ENCODE results near the gene EIF3J. TPM values are rescaled to one million over a fixed set of nuclear protein-coding genes. Genes with fewer than 3 reads are reported as not detected.

The EIF3J gene
- total RNA-seq, 4 donors from 2014 or later = 45.0 to 155 (median 53.8) TPM

DNA sequence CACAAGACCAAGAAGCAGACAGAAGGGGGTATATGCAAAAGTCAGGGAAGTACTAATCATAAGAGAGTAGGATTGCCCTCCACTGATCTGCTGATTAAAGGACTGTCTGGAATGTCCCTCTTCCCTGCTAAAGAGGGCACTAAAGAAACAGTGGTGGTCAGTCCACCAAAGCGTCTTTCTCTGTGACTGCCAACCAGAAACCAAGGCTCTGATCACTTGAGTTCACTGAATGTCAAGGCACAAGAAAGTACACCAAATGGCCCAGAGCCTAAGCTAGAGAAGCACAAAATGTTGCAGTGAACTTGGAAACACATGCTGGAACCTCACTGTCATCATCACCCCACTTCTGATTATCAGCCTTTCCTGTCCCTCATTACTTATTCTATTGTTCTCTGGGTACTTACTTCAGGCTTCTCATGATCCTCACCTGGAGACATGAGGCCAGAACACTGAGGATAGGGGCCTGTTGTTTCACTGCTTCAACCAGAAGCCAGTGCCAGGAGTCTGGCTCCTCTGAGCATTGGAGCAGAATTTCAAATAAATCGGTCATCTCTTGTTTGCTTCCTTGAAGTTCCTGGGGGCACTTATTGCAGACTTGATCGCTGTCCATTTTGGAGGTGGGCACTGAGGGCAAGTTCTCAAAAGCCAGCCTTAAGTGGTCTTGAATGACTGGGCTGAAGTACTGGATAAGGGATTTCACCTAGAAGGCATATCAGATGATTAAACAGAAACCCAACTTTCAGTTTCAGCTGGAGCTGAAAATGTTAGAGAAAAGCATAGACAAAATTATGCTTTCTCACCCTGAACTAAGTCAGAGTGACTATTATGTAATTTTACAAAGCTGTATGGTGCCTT, 58.9 kb downstream of the EIF3J start:
- ATAC-seq (ENCODE audit: low FRiP score) = no peak
- no peak for DNase-seq (ENCODE audit: low spot score)
- TF ChIP-seq, protein P1, sequence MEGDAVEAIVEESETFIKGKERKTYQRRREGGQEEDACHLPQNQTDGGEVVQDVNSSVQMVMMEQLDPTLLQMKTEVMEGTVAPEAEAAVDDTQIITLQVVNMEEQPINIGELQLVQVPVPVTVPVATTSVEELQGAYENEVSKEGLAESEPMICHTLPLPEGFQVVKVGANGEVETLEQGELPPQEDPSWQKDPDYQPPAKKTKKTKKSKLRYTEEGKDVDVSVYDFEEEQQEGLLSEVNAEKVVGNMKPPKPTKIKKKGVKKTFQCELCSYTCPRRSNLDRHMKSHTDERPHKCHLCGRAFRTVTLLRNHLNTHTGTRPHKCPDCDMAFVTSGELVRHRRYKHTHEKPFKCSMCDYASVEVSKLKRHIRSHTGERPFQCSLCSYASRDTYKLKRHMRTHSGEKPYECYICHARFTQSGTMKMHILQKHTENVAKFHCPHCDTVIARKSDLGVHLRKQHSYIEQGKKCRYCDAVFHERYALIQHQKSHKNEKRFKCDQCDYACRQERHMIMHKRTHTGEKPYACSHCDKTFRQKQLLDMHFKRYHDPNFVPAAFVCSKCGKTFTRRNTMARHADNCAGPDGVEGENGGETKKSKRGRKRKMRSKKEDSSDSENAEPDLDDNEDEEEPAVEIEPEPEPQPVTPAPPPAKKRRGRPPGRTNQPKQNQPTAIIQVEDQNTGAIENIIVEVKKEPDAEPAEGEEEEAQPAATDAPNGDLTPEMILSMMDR (IDR thresholded peaks at IDR 0.05) = no peak

GRCh38 chr15:44596511-44597010, 59.6 kb downstream of the EIF3J start:
- TF ChIP-seq, protein P1 (IDR thresholded peaks at IDR 0.05) = no peak
- ATAC-seq (ENCODE audit: low FRiP score) (no peak), DNase-seq (ENCODE audit: low spot score) (no peak)

- ATAC-seq (ENCODE audit: low FRiP score) (no peak), DNase-seq (ENCODE audit: low spot score) (no peak)
- TF ChIP-seq, protein P1 (IDR thresholded peaks at IDR 0.05) = no peak
These were observed 61.1 kb downstream of the EIF3J start for GRCh38 chr15:44598066-44598465.

GRCh38 chr15:44598892-44599291, 61.9 kb downstream of the EIF3J start:
- DNase-seq (ENCODE audit: low spot score) (no peak), ATAC-seq (ENCODE audit: low FRiP score) (no peak)
- TF ChIP-seq, protein P1 (IDR thresholded peaks at IDR 0.05) = no peak

DNA sequence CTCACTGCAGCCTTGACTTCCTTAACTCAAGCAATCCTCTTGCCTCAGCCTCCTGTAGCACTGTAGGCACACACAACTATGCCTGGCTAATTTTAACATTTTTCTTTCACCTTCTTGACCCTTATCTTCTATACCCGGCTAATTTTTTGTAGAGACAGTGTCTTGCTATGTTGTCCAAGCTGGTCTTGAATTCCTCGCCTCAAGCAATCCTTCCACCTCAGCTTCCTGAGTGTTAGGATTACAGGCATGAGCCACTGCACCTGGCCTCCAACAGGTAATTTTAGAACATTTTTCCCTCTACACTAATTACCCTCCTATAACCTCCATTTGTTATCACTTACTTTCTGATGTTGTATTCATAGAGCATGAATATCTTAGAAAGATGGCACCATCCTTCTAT, 66.2 kb downstream of the EIF3J start:
- TF ChIP-seq, protein P1 (IDR thresholded peaks at IDR 0.05) = no peak
- ATAC-seq (ENCODE audit: low FRiP score) = no peak
- no peak for DNase-seq (ENCODE audit: low spot score)

- DNase-seq (ENCODE audit: low spot score) = no peak
- TF ChIP-seq, protein P1 (IDR thresholded peaks at IDR 0.05) = no peak
- ATAC-seq (ENCODE audit: low FRiP score) = no peak
These were observed 69.8 kb downstream of the EIF3J start for GRCh38 chr15:44606740-44607139.

Other genes starting within 250 kb of the EIF3J start
- 10 to 100 TPM; 62.0 to 79.3 (median 72.5) TPM for gene GOLM2, start 248.4 kb upstream of the EIF3J start, total RNA-seq
- 10 to 100 TPM; 39.4 to 52.8 (median 43.2) TPM for gene CTDSPL2, start 109.5 kb upstream of the EIF3J start, total RNA-seq
- gene SPG11, start 126.5 kb downstream of the EIF3J start, total RNA-seq = 100 to 1,000 TPM in 1 of 4 donors, 10 to 100 TPM in 3; 57.8 to 115 (median 63.3) TPM
- gene PATL2, start 174.2 kb downstream of the EIF3J start, total RNA-seq = 1 to 10 TPM; 1.0 to 5.4 (median 2.1) TPM
- gene B2M, start 174.4 kb downstream of the EIF3J start, total RNA-seq = 1,000 to 10,000 TPM; 3,373 to 5,667 (median 4,138) TPM
- gene TRIM69, start 199.4 kb downstream of the EIF3J start, total RNA-seq = 10 to 100 TPM; 11.9 to 31.1 (median 16.3) TPM